GM12801 (cell line): ENCODE measurements around the gene MBTD1.

ENCODE experiments used
- CTCF ChIP-seq: IDR thresholded peaks from one replicate; pipeline ENCODE4 v1.5.1; 2011; ENCODE audit warnings: control low read depth; ENCODE audit not compliant: insufficient read length; ENCODE audit errors: extremely low read depth

The MBTD1 gene

GRCh38 chr17:51275381-51275780 lies 15.5 kb upstream of the MBTD1 start:
- TF ChIP-seq CTCF: no peak

GRCh38 chr17:51272812-51273211 lies 13.0 kb upstream of the MBTD1 start:
- no peak for TF ChIP-seq CTCF

- no peak for TF ChIP-seq CTCF
Measured at GRCh38 chr17:51270636-51271035, 10.8 kb upstream of the MBTD1 start.

- no peak for TF ChIP-seq CTCF
Measured at GRCh38 chr17:51269991-51270390, 10.1 kb upstream of the MBTD1 start.

GRCh38 chr17:51263006-51263405 lies 3.2 kb upstream of the MBTD1 start:
- TF ChIP-seq CTCF: no peak

- no peak for TF ChIP-seq CTCF
Measured at GRCh38 chr17:51261024-51261963, 1.4 kb upstream of the MBTD1 start.

GRCh38 chr17:51260237-51261023 lies 581 bp upstream of the MBTD1 start, which contains the start of gene UTP18:
Gene UTP18 (plus strand): TSS chr17:51260546. CDS start chr17:51260585, 39 bp downstream.
- no peak for TF ChIP-seq CTCF
